ENCODE data around the gene DCLK1.

Gene DCLK1

GRCh38 chr13:35848336-35849255, 282.6 kb downstream of the DCLK1 start:
- no peak overlapping the region for H3K4me3 ChIP-seq (ENCODE audit: low read depth, low read length)
- TF ChIP-seq CTCF (IDR thresholded peaks at IDR 0.05; ENCODE audit: low read depth, low read length, missing control alignments) = no peak
- DNase-seq (ENCODE audit: low read depth) = no peak
- in situ Hi-C loops (cut with HindIII; ENCODE audit: low sequenced_read_pairs) = no loop called here

GRCh38 chr13:35843272-35843671, 287.9 kb downstream of the DCLK1 start:
- in situ Hi-C loops (cut with HindIII; ENCODE audit: low sequenced_read_pairs) = no loop called here
- no peak for DNase-seq (ENCODE audit: low read depth)
- no peak for TF ChIP-seq CTCF (IDR thresholded peaks at IDR 0.05; ENCODE audit: low read depth, low read length, missing control alignments)
- no peak overlapping the region for H3K4me3 ChIP-seq (ENCODE audit: low read depth, low read length)

GRCh38 chr13:35841060-35841521, 290.1 kb downstream of the DCLK1 start:
- in situ Hi-C loops (cut with HindIII; ENCODE audit: low sequenced_read_pairs) = no loop called here
- no peak for TF ChIP-seq CTCF (IDR thresholded peaks at IDR 0.05; ENCODE audit: low read depth, low read length, missing control alignments)
- no peak overlapping the region for H3K4me3 ChIP-seq (ENCODE audit: low read depth, low read length)
- DNase-seq (ENCODE audit: low read depth) = no peak

- in situ Hi-C loops (cut with HindIII; ENCODE audit: low sequenced_read_pairs) = no loop called here
- no peak for TF ChIP-seq CTCF (IDR thresholded peaks at IDR 0.05; ENCODE audit: low read depth, low read length, missing control alignments)
- DNase-seq (ENCODE audit: low read depth) = no peak
- no peak overlapping the region for H3K4me3 ChIP-seq (ENCODE audit: low read depth, low read length)
These were observed 291.4 kb downstream of the DCLK1 start for GRCh38 chr13:35839806-35840205.

GRCh38 chr13:35838356-35838755, 292.8 kb downstream of the DCLK1 start:
- in situ Hi-C loops (cut with HindIII; ENCODE audit: low sequenced_read_pairs) = no loop called here

GRCh38 chr13:35836446-35836845, 294.7 kb downstream of the DCLK1 start:
- TF ChIP-seq CTCF (IDR thresholded peaks at IDR 0.05; ENCODE audit: low read depth, low read length, missing control alignments) = no peak
- no peak for DNase-seq (ENCODE audit: low read depth)
- in situ Hi-C loops (cut with HindIII; ENCODE audit: low sequenced_read_pairs) = no loop called here
- no peak overlapping the region for H3K4me3 ChIP-seq (ENCODE audit: low read depth, low read length)

More at GRCh38 chr13:35838356-35838755, 292.8 kb downstream of the DCLK1 start:
- TF ChIP-seq CTCF (IDR thresholded peaks at IDR 0.05; ENCODE audit: low read depth, low read length, missing control alignments) = no peak
- H3K4me3 ChIP-seq (ENCODE audit: low read depth, low read length) = no peak overlapping the region
- peak; percentile 89 for DNase-seq (ENCODE audit: low read depth)
